ENCODE measurements around the gene SLC29A3. TPM values are rescaled to one million over a fixed set of nuclear protein-coding genes. Genes with fewer than 3 reads are reported as not detected.

SLC29A3 gene
- total RNA-seq, 1 donor from 2014 or later: 2.5 TPM

GRCh38 chr10:71393841-71394475 lies 74.9 kb downstream of the SLC29A3 start:
- Mint-ChIP-seq H3K27ac (no peak overlapping the region), H3K4me1 (peaks cover 18% of the 10 kb centered on the region), H3K27me3 (ENCODE audit: insufficient read depth, low read depth) (peaks cover 33% of the 10 kb centered on the region), H3K36me3 (no peaks in the 10 kb centered on the region), H3K4me3 (no peak overlapping the region), H3K9me3 (no peaks in the 10 kb centered on the region)
- TF ChIP-seq CTCF (IDR thresholded peaks at IDR 0.05): no peak
- TF ChIP-seq EZH2 (IDR thresholded peaks at IDR 0.05): no peak
- TF ChIP-seq EZH2phosphoT487 (IDR thresholded peaks at IDR 0.05): no peak
- no peak overlapping the region for H3K27ac ChIP-seq
- no peak for DNase-seq (ENCODE audit: low spot score)
- no peaks in the 10 kb centered on the region for H3K79me2 ChIP-seq (ENCODE audit: low read depth)
- no peak overlapping the region for H2AFZ ChIP-seq (replicated peaks)
- H4K20me1 ChIP-seq (ENCODE audit: low read depth): peaks cover 15% of the 10 kb centered on the region
- no peaks in the 10 kb centered on the region for H3K9me3 ChIP-seq (ENCODE audit: low read depth)
- no peak overlapping the region for H3K9ac ChIP-seq
- H3K4me3 ChIP-seq: no peak overlapping the region
- peaks cover 17% of the 10 kb centered on the region for H3K4me1 ChIP-seq
- no peaks in the 10 kb centered on the region for H3K36me3 ChIP-seq
- H3K27me3 ChIP-seq: peaks cover 59% of the 10 kb centered on the region
- no peak overlapping the region for H3K4me2 ChIP-seq
- H3F3A ChIP-seq (ENCODE audit: low read depth): peaks cover 8% of the 10 kb centered on the region

GRCh38 chr10:71394926-71395562 lies 76.0 kb downstream of the SLC29A3 start:
- no peak overlapping the region for H2AFZ ChIP-seq (replicated peaks)
- peaks cover 8% of the 10 kb centered on the region for H3F3A ChIP-seq (ENCODE audit: low read depth)
- Mint-ChIP-seq H3K9me3 (no peaks in the 10 kb centered on the region), H3K27me3 (ENCODE audit: insufficient read depth, low read depth) (peaks cover 40% of the 10 kb centered on the region), H3K36me3 (no peaks in the 10 kb centered on the region), H3K4me3 (no peak overlapping the region), H3K27ac (no peak overlapping the region), H3K4me1 (peaks cover 18% of the 10 kb centered on the region)
- H3K79me2 ChIP-seq (ENCODE audit: low read depth): no peaks in the 10 kb centered on the region
- H4K20me1 ChIP-seq (ENCODE audit: low read depth): peaks cover 20% of the 10 kb centered on the region
- no peak overlapping the region for H3K27ac ChIP-seq
- peaks cover 69% of the 10 kb centered on the region for H3K27me3 ChIP-seq
- no peak overlapping the region for H3K9ac ChIP-seq
- no peak for DNase-seq (ENCODE audit: low spot score)
- no peak overlapping the region for H3K4me3 ChIP-seq
- H3K9me3 ChIP-seq (ENCODE audit: low read depth): no peaks in the 10 kb centered on the region
- H3K4me2 ChIP-seq: no peak overlapping the region
- TF ChIP-seq EZH2 (IDR thresholded peaks at IDR 0.05): no peak
- TF ChIP-seq EZH2phosphoT487 (IDR thresholded peaks at IDR 0.05): no peak
- no peak for TF ChIP-seq CTCF (IDR thresholded peaks at IDR 0.05)
- no peaks in the 10 kb centered on the region for H3K36me3 ChIP-seq
- peaks cover 17% of the 10 kb centered on the region for H3K4me1 ChIP-seq

GRCh38 chr10:71395621-71396020 lies 76.6 kb downstream of the SLC29A3 start:
- no peaks in the 10 kb centered on the region for H3K9me3 ChIP-seq (ENCODE audit: low read depth)
- H3K36me3 ChIP-seq: no peaks in the 10 kb centered on the region
- peaks cover 8% of the 10 kb centered on the region for H3F3A ChIP-seq (ENCODE audit: low read depth)
- H3K27me3 ChIP-seq: peaks cover 75% of the 10 kb centered on the region
- H4K20me1 ChIP-seq (ENCODE audit: low read depth): peaks cover 20% of the 10 kb centered on the region
- H3K79me2 ChIP-seq (ENCODE audit: low read depth): no peaks in the 10 kb centered on the region
- Mint-ChIP-seq H3K9me3 (no peaks in the 10 kb centered on the region), H3K27me3 (ENCODE audit: insufficient read depth, low read depth) (peaks cover 42% of the 10 kb centered on the region), H3K4me3 (peak overlapping the region; percentile 80), H3K27ac (no peak overlapping the region), H3K4me1 (peaks cover 18% of the 10 kb centered on the region), H3K36me3 (peaks cover 2% of the 10 kb centered on the region)
- no peak overlapping the region for H3K27ac ChIP-seq
- no peak overlapping the region for H3K4me2 ChIP-seq
- no peak for TF ChIP-seq EZH2phosphoT487 (IDR thresholded peaks at IDR 0.05)
- TF ChIP-seq EZH2 (IDR thresholded peaks at IDR 0.05): no peak
- peak; percentile 29 for TF ChIP-seq CTCF (IDR thresholded peaks at IDR 0.05)
- peaks cover 14% of the 10 kb centered on the region for H3K4me1 ChIP-seq
- H2AFZ ChIP-seq (replicated peaks): no peak overlapping the region
- H3K4me3 ChIP-seq: no peak overlapping the region
- no peak for DNase-seq (ENCODE audit: low spot score)
- H3K9ac ChIP-seq: no peak overlapping the region

Measured in neural progenitor cell (in vitro differentiated cells).